Measurements from ENCODE around the gene TMEM25.
"Not testable (repeated sequence)": the region's sequence is repeated elsewhere in the genome, so short reads cannot be mapped to it uniquely, and the experiment has no call there.

Gene TMEM25

DNA sequence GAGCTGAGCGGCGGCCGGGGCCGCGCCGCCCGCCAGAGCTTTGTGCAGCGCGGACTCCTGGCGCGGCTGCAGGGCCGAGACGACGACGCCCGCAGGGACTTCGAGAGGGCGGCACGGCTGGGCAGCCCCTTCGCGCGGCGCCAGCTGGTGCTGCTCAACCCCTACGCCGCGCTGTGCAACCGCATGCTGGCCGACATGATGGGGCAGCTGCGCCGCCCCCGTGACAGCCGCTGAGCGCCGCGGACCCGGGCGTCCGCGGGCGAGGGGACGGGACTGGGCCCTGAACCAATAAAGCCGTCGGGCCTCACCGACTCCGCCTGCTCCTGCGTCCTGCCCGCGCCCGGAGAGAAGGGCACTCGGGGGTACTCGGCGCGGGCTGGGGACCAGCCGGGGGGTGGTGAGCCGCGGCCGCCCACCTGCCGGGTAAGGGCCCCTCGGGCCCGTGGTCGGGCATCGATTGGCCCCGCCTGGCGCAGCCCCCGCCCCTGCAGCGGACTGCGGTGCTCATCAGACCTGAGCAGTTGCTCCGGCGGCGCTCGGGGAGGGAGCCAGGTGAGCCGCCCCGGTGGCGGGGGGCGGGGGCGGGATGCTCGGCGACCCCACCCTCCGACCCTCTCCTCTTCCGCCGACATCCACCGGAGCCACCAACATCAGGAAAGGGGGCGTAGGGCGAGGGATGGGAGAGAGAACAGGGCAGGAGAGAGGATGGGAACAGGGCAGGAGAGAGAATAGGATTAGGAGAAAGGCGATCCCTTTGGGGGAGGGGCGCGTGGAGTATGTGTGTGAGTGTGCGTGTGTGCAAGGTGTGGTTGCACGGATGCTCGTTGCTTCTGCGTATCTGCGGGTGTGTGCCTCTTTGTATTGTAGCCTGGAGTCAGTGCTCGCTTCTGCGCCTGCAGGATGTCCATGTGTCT is at the start of gene TMEM25:
Gene TMEM25 (plus strand): TSS at position 510 of the 914 bp plus-strand sequence. CDS start 610 bp downstream, outside the sequence.
- peak within 1 kb of the TSS; percentile 92 for H3K4me3 Mint-ChIP-seq
- no peaks in the 10 kb centered on the region for H3K36me3 Mint-ChIP-seq (ENCODE audit: low read depth)
- no peaks in the 10 kb centered on the region for H3K9me3 Mint-ChIP-seq
- peak within 1 kb of the TSS; percentile 89 for H3K27ac Mint-ChIP-seq
- no peaks in the 10 kb centered on the region for H3K27me3 Mint-ChIP-seq
- H3K4me1 Mint-ChIP-seq (ENCODE audit: low read depth) = peaks cover 22% of the 10 kb centered on the region

DNA sequence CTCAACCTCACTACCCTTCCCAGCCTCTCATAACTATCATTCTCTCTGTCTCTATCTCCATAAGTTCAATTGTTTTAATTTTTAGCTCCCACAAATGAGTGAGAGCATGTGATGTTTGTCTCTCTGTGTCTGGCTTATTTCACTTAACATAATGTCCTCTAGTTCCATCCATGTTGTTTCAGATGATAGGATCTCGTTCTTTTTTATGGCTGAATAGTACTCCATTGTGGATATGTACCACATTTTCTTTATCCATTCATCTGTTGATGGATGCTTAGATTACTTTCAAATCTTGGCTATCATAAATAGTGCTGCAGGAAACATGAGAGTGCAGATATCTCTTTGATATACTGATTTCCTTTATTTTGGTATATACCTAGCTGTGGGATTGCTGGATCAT is 49.8 kb upstream of the TMEM25 start:
- not testable (repeated sequence) for H3K4me3 Mint-ChIP-seq; H3K4me1 Mint-ChIP-seq (ENCODE audit: low read depth); H3K27me3 Mint-ChIP-seq; H3K9me3 Mint-ChIP-seq; H3K27ac Mint-ChIP-seq
- H3K36me3 Mint-ChIP-seq (ENCODE audit: low read depth) = peaks cover 59% of the 10 kb centered on the region

GRCh38 chr11:118484405-118484804 is 46.6 kb upstream of the TMEM25 start:
- Mint-ChIP-seq H3K4me3 (no peak overlapping the region), H3K27ac (no peak overlapping the region), H3K27me3 (no peaks in the 10 kb centered on the region), H3K36me3 (ENCODE audit: low read depth) (peaks cover 43% of the 10 kb centered on the region), H3K4me1 (ENCODE audit: low read depth) (no peaks in the 10 kb centered on the region), H3K9me3 (no peaks in the 10 kb centered on the region)

GRCh38 chr11:118485273-118485672 is 45.7 kb upstream of the TMEM25 start:
- H3K36me3 Mint-ChIP-seq (ENCODE audit: low read depth) = peaks cover 42% of the 10 kb centered on the region
- H3K27ac Mint-ChIP-seq = no peak overlapping the region
- no peaks in the 10 kb centered on the region for H3K9me3 Mint-ChIP-seq
- H3K4me1 Mint-ChIP-seq (ENCODE audit: low read depth) = no peaks in the 10 kb centered on the region
- H3K27me3 Mint-ChIP-seq = no peaks in the 10 kb centered on the region
- no peak overlapping the region for H3K4me3 Mint-ChIP-seq

GRCh38 chr11:118488480-118489109 is 42.4 kb upstream of the TMEM25 start:
- Mint-ChIP-seq H3K4me3 (no peak overlapping the region), H3K9me3 (no peaks in the 10 kb centered on the region), H3K36me3 (ENCODE audit: low read depth) (peaks cover 42% of the 10 kb centered on the region), H3K4me1 (ENCODE audit: low read depth) (peaks cover 8% of the 10 kb centered on the region), H3K27me3 (no peaks in the 10 kb centered on the region), H3K27ac (peak overlapping the region; percentile 49)

- Mint-ChIP-seq H3K4me1 (ENCODE audit: low read depth) (peaks cover 8% of the 10 kb centered on the region), H3K9me3 (no peaks in the 10 kb centered on the region), H3K4me3 (no peak overlapping the region), H3K36me3 (ENCODE audit: low read depth) (peaks cover 52% of the 10 kb centered on the region), H3K27ac (peak overlapping the region; percentile 85), H3K27me3 (no peaks in the 10 kb centered on the region)
Measured at GRCh38 chr11:118491041-118491440, 40.0 kb upstream of the TMEM25 start.

DNA sequence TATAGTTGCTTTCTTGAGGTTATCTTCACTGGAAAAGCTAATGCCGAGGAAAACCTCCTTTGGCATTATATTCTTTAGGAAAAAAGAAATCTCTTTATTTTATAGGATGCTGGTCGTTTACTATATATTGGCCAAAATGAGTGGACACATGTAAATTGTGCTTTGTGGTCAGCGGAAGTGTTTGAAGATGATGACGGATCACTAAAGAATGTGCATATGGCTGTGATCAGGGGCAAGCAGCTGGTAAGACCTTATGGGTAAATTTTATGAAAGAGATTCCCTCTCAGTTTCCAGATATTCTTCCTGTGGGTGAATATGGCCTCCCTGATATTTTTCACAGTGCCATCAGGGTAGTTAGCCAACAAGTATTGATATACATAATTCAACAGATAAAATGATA is 33.2 kb upstream of the TMEM25 start:
- peaks cover 74% of the 10 kb centered on the region for H3K36me3 Mint-ChIP-seq (ENCODE audit: low read depth)

DNA sequence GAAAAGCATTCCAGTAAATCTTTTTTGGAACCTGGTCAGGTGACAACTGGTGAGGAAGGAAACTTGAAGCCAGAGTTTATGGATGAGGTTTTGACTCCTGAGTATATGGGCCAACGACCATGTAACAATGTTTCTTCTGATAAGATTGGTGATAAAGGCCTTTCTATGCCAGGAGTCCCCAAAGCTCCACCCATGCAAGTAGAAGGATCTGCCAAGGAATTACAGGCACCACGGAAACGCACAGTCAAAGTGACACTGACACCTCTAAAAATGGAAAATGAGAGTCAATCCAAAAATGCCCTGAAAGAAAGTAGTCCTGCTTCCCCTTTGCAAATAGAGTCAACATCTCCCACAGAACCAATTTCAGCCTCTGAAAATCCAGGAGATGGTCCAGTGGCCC is 27.8 kb upstream of the TMEM25 start:
- Mint-ChIP-seq H3K27ac (peak overlapping the region; percentile 41), H3K36me3 (ENCODE audit: low read depth) (peaks cover 74% of the 10 kb centered on the region)

More for the DNA sequence above, 33.2 kb upstream of the TMEM25 start:
- Mint-ChIP-seq H3K4me3 (no peak overlapping the region), H3K27me3 (no peaks in the 10 kb centered on the region), H3K27ac (no peak overlapping the region), H3K4me1 (ENCODE audit: low read depth) (no peaks in the 10 kb centered on the region), H3K9me3 (no peaks in the 10 kb centered on the region)

GRCh38 chr11:118511601-118512000 is 19.4 kb upstream of the TMEM25 start:
- no peaks in the 10 kb centered on the region for H3K9me3 Mint-ChIP-seq
- H3K27ac Mint-ChIP-seq = no peak overlapping the region
- no peak overlapping the region for H3K4me3 Mint-ChIP-seq
- H3K27me3 Mint-ChIP-seq = no peaks in the 10 kb centered on the region
- H3K4me1 Mint-ChIP-seq (ENCODE audit: low read depth) = peaks cover 4% of the 10 kb centered on the region
- H3K36me3 Mint-ChIP-seq (ENCODE audit: low read depth) = peaks cover 59% of the 10 kb centered on the region

More for the DNA sequence above, 27.8 kb upstream of the TMEM25 start:
- Mint-ChIP-seq H3K27me3 (no peaks in the 10 kb centered on the region), H3K9me3 (no peaks in the 10 kb centered on the region), H3K4me3 (no peak overlapping the region), H3K4me1 (ENCODE audit: low read depth) (no peaks in the 10 kb centered on the region)

DNA sequence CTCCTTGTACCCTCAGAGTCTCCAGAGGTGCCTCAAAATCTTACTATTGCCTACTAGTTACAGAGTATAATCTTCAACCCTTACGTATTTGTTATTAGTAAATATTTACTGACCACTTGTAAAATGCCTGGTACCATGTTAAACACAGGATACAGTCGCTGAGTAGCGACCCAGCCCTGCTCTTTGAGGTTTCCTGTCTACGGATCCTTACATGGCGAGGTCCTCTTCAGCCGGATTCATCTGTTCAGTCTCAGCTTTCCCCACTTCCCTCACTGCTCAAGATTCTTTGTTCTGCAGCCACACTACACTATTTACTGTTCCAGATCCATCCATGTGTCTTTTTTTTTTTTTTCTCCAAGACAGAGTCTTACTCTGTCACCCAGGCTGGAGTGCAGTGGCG is 16.9 kb upstream of the TMEM25 start:
- H3K27ac Mint-ChIP-seq = peak overlapping the region; percentile 30
- no peak overlapping the region for H3K4me3 Mint-ChIP-seq
- H3K36me3 Mint-ChIP-seq (ENCODE audit: low read depth) = peaks cover 61% of the 10 kb centered on the region
- H3K27me3 Mint-ChIP-seq = no peaks in the 10 kb centered on the region
- H3K4me1 Mint-ChIP-seq (ENCODE audit: low read depth) = peaks cover 4% of the 10 kb centered on the region
- H3K9me3 Mint-ChIP-seq = no peaks in the 10 kb centered on the region

GRCh38 chr11:118519549-118519948 is 11.4 kb upstream of the TMEM25 start:
- Mint-ChIP-seq H3K27ac (no peak overlapping the region), H3K36me3 (ENCODE audit: low read depth) (peaks cover 59% of the 10 kb centered on the region), H3K4me1 (ENCODE audit: low read depth) (no peaks in the 10 kb centered on the region), H3K9me3 (no peaks in the 10 kb centered on the region), H3K4me3 (no peak overlapping the region), H3K27me3 (no peaks in the 10 kb centered on the region)

DNA sequence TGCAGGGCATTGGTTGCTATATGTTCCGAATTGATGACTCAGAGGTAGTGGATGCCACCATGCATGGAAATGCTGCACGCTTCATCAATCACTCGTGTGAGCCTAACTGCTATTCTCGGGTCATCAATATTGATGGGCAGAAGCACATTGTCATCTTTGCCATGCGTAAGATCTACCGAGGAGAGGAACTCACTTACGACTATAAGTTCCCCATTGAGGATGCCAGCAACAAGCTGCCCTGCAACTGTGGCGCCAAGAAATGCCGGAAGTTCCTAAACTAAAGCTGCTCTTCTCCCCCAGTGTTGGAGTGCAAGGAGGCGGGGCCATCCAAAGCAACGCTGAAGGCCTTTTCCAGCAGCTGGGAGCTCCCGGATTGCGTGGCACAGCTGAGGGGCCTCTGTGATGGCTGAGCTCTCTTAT is 9.1 kb upstream of the TMEM25 start:
- no peak overlapping the region for H3K27ac Mint-ChIP-seq
- H3K9me3 Mint-ChIP-seq = no peaks in the 10 kb centered on the region
- peaks cover 46% of the 10 kb centered on the region for H3K36me3 Mint-ChIP-seq (ENCODE audit: low read depth)
- no peak overlapping the region for H3K4me3 Mint-ChIP-seq
- no peaks in the 10 kb centered on the region for H3K27me3 Mint-ChIP-seq
- no peaks in the 10 kb centered on the region for H3K4me1 Mint-ChIP-seq (ENCODE audit: low read depth)

- Mint-ChIP-seq H3K4me1 (ENCODE audit: low read depth) (no peaks in the 10 kb centered on the region), H3K36me3 (ENCODE audit: low read depth) (peaks cover 46% of the 10 kb centered on the region), H3K4me3 (no peak overlapping the region), H3K27ac (peak overlapping the region; percentile 13), H3K9me3 (no peaks in the 10 kb centered on the region), H3K27me3 (no peaks in the 10 kb centered on the region)
Measured at GRCh38 chr11:118522571-118523072, 8.4 kb upstream of the TMEM25 start.

DNA sequence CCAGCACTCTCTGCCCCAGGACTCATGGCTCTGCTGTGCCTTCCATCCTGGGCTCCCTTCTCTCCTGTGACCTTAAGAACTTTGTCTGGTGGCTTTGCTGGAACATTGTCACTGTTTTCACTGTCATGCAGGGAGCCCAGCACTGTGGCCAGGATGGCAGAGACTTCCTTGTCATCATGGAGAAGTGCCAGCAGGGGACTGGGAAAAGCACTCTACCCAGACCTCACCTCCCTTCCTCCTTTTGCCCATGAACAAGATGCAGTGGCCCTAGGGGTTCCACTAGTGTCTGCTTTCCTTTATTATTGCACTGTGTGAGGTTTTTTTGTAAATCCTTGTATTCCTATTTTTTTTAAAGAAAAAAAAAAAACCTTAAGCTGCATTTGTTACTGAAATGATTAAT is 6.6 kb upstream of the TMEM25 start:
- no peaks in the 10 kb centered on the region for H3K27me3 Mint-ChIP-seq
- no peak overlapping the region for H3K4me3 Mint-ChIP-seq
- H3K27ac Mint-ChIP-seq = no peak overlapping the region
- peaks cover 39% of the 10 kb centered on the region for H3K36me3 Mint-ChIP-seq (ENCODE audit: low read depth)
- no peaks in the 10 kb centered on the region for H3K9me3 Mint-ChIP-seq
- H3K4me1 Mint-ChIP-seq (ENCODE audit: low read depth) = peaks cover 4% of the 10 kb centered on the region

DNA sequence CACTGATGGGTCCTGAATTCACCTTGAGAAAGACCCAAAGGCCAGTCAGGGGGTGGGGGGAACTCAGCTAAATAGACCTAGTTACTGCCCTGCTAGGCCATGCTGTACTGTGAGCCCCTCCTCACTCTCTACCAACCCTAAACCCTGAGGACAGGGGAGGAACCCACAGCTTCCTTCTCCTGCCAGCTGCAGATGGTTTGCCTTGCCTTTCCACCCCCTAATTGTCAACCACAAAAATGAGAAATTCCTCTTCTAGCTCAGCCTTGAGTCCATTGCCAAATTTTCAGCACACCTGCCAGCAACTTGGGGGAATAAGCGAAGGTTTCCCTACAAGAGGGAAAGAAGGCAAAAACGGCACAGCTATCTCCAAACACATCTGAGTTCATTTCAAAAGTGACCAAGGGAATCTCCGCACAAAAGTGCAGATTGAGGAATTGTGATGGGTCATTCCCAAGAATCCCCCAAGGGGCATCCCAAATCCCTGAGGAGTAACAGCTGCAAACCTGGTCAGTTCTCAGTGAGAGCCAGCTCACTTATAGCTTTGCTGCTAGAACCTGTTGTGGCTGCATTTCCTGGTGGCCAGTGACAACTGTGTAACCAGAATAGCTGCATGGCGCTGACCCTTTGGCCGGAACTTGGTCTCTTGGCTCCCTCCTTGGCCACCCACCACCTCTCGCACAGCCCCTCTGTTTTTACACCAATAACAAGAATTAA is 6.1 kb upstream of the TMEM25 start:
- Mint-ChIP-seq H3K4me1 (ENCODE audit: low read depth) (peaks cover 9% of the 10 kb centered on the region), H3K4me3 (no peak overlapping the region), H3K36me3 (ENCODE audit: low read depth) (peaks cover 34% of the 10 kb centered on the region), H3K27ac (no peak overlapping the region), H3K9me3 (no peaks in the 10 kb centered on the region), H3K27me3 (no peaks in the 10 kb centered on the region)
